Rectal smooth muscle tissue (tissue), 1 donor: ENCODE measurements around the gene DAO.

Experiments
- H3K27ac ChIP-seq: one replicate; pipeline ENCODE4 v1.7.0; 2013; ENCODE audit warnings: low read depth, low read length, inconsistent platforms
- H3K27me3 ChIP-seq: one replicate; pipeline ENCODE4 v1.7.0; 2013; ENCODE audit warnings: low read length; ENCODE audit not compliant: control insufficient read depth, insufficient read depth
- H3K36me3 ChIP-seq: one replicate; pipeline ENCODE4 v1.7.0; 2013; ENCODE audit warnings: low read length; ENCODE audit not compliant: control insufficient read depth, insufficient read depth
- H3K4me1 ChIP-seq: one replicate; pipeline ENCODE4 v1.7.0; 2013; ENCODE audit warnings: low read length; ENCODE audit not compliant: control insufficient read depth, insufficient read depth
- H3K4me3 ChIP-seq: one replicate; pipeline ENCODE4 v1.7.0; 2013; ENCODE audit warnings: low read length
- H3K9ac ChIP-seq: one replicate; pipeline ENCODE4 v1.7.0; 2013; ENCODE audit warnings: low read length

Gene DAO

DNA sequence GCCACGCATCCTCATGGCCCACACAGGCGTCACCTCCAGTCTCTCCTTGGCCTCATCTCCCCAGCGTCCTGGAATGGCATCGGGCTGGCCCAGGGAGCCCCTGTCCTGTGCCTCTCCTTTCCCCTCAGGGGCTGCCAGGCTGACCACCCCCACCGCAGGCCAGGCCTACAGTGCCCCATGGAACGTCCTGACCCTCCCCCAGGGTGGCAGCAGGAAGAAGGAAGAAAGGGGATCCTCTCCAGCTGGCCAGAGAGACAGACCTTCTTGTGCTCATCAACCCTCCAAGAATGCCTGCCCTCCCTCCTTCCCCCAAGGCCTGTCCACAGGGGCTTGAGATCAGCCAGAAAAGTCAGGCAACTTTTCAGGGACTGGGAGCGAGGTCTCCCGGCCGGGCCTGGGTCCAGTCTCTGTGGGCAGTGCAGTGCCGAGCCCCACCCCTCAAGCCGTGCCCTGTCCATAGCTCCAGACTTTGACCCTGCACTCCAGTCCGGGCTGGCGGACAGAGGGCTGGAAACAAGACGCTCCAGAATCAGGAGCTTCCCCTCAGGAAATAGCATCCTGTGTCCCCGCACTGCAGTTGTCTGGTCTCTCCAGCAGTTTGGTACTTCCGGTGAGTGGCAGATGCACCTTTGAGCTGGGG lies at the start of gene DAO:
TSS of gene DAO (plus strand) at position 478 of the 640 bp plus-strand sequence. CDS start 4,915 bp downstream, outside the sequence.
- Histone ChIP-seq H3K9ac (no peak within 1 kb of the TSS), H3K4me3 (no peak within 1 kb of the TSS)

DNA sequence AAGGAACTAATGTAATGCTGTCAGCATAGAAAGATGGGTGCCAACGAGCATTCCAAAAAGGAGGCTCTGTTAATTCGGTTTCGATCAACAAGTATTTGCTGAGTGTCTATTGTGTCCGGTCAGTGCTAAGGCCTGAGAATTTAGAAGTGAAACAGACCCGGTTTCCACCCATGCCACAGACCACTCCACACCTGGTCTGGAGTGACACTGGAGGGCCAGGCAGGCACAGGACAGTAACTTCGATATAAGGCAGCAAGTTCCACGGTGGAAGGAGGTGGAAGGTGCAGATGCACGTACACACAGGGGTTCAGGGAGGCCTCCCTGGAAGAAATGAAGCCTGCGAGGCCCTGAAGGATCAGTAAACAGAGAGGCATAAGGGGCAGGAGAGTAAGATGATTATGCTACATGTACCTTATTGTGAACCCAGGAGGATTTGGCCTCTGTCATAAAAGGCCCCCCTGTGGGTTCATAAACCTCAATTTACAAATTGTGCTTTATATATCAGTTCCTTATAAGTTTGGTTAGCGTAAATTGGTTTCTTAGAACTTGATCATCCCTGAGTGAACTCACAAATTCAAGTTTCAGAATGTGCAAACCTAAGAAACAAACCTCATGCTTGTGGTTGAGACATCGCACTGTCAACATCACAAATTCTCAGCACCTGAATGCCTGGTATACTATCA lies 48.4 kb upstream of the DAO start:
- Histone ChIP-seq H3K27me3 (no peaks in the 10 kb centered on the region), H3K9ac (no peak overlapping the region), H3K4me1 (peaks cover 25% of the 10 kb centered on the region), H3K36me3 (peaks cover 8% of the 10 kb centered on the region), H3K27ac (no peak overlapping the region), H3K4me3 (no peak overlapping the region)

More for the DNA sequence above, at the start of gene DAO:
- Histone ChIP-seq H3K4me1 (no peaks in the 10 kb centered on the region), H3K27ac (no peak within 1 kb of the TSS), H3K36me3 (no peaks in the 10 kb centered on the region), H3K27me3 (no peaks in the 10 kb centered on the region)

- no peak overlapping the region for H3K4me3 ChIP-seq
- H3K27me3 ChIP-seq, result no peaks in the 10 kb centered on the region
- peaks cover 8% of the 10 kb centered on the region for H3K36me3 ChIP-seq
- peak overlapping the region; percentile 62 for H3K27ac ChIP-seq
- H3K9ac ChIP-seq, result no peak overlapping the region
- H3K4me1 ChIP-seq, result peaks cover 25% of the 10 kb centered on the region
Measured at GRCh38 chr12:108832208-108832607, 47.7 kb upstream of the DAO start.

DNA sequence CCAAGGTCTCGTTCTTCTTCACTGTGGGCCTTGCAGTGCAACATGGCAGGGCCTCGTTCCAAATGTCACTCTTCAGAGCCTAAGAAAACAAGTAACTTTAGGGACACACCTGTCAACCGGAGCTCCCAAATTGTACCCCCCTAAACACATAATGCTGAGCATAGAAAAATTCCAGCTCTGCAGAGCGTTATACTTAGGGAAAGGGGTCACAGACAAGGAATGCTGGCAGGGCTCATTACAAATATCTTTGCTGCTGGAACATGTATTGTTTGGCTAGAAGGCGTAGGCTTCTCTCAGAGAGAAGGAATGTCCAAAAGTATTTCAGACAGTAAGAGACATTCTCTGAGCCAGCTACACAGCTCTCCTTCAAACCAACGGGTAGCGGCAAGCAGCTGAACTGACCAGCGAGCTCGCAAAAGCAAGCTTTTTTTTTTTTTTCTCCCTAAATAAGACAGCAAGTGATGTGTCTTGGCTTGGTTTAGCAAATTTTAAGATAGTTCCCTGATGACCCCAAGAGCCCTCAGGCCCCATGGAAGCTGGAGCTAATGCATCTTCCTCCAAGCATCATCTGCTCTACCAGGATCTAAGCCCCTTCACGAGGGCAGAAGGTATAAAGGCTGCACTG lies 47.0 kb upstream of the DAO start:
- H3K27ac ChIP-seq, result peak overlapping the region; percentile 62
- no peak overlapping the region for H3K4me3 ChIP-seq
- H3K27me3 ChIP-seq, result no peaks in the 10 kb centered on the region
- H3K4me1 ChIP-seq, result peaks cover 27% of the 10 kb centered on the region
- H3K36me3 ChIP-seq, result peaks cover 8% of the 10 kb centered on the region
- H3K9ac ChIP-seq, result no peak overlapping the region

- H3K36me3 ChIP-seq, result peaks cover 8% of the 10 kb centered on the region
- H3K27ac ChIP-seq, result peak overlapping the region; percentile 54
- no peak overlapping the region for H3K4me3 ChIP-seq
- no peaks in the 10 kb centered on the region for H3K27me3 ChIP-seq
- H3K4me1 ChIP-seq, result peaks cover 32% of the 10 kb centered on the region
- H3K9ac ChIP-seq, result no peak overlapping the region
Measured at GRCh38 chr12:108833355-108833733, 46.5 kb upstream of the DAO start.

GRCh38 chr12:108833757-108834472 lies 46.0 kb upstream of the DAO start:
- Histone ChIP-seq H3K4me3 (no peak overlapping the region), H3K4me1 (peaks cover 38% of the 10 kb centered on the region), H3K9ac (no peak overlapping the region), H3K27me3 (no peaks in the 10 kb centered on the region), H3K27ac (peak overlapping the region; percentile 54), H3K36me3 (peaks cover 8% of the 10 kb centered on the region)

- Histone ChIP-seq H3K27ac (no peak overlapping the region), H3K27me3 (no peaks in the 10 kb centered on the region), H3K9ac (no peak overlapping the region), H3K4me1 (peaks cover 49% of the 10 kb centered on the region), H3K36me3 (peaks cover 8% of the 10 kb centered on the region), H3K4me3 (no peak overlapping the region)
Measured at GRCh38 chr12:108835860-108836634, 43.8 kb upstream of the DAO start.

GRCh38 chr12:108837239-108837638 lies 42.7 kb upstream of the DAO start:
- H3K9ac ChIP-seq, result no peak overlapping the region
- H3K4me3 ChIP-seq, result no peak overlapping the region
- peaks cover 47% of the 10 kb centered on the region for H3K4me1 ChIP-seq
- H3K27ac ChIP-seq, result peak overlapping the region; percentile 88
- no peaks in the 10 kb centered on the region for H3K27me3 ChIP-seq
- peaks cover 8% of the 10 kb centered on the region for H3K36me3 ChIP-seq

- no peak overlapping the region for H3K4me3 ChIP-seq
- H3K4me1 ChIP-seq, result peaks cover 43% of the 10 kb centered on the region
- H3K9ac ChIP-seq, result no peak overlapping the region
- H3K27ac ChIP-seq, result peak overlapping the region; percentile 88
- H3K36me3 ChIP-seq, result peaks cover 8% of the 10 kb centered on the region
- H3K27me3 ChIP-seq, result no peaks in the 10 kb centered on the region
Measured at GRCh38 chr12:108837680-108838079, 42.2 kb upstream of the DAO start.

GRCh38 chr12:108838194-108839017 lies 41.5 kb upstream of the DAO start:
- Histone ChIP-seq H3K9ac (no peak overlapping the region), H3K4me3 (no peak overlapping the region)

More at GRCh38 chr12:108838194-108839017, 41.5 kb upstream of the DAO start:
- peaks cover 8% of the 10 kb centered on the region for H3K36me3 ChIP-seq
- no peaks in the 10 kb centered on the region for H3K27me3 ChIP-seq
- H3K4me1 ChIP-seq, result peaks cover 36% of the 10 kb centered on the region
- peak overlapping the region; percentile 88 for H3K27ac ChIP-seq
